Adipocyte (in vitro differentiated cells): Measurements from ENCODE around the gene DMD.
A peak's percentile ranks its signal among the peaks of the same experiment; 100 is the strongest.

Experiments used
- DNase-seq: peaks from one replicate; pipeline ENCODE4 v3.0.0-alpha.2; 2015; ENCODE audit warnings: low read depth
- H3K27me3 ChIP-seq: replicated peaks from 2 replicates; pipeline ENCODE4 v1.7.0; 2013; ENCODE audit warnings: mild to moderate bottlenecking, low read length, moderate library complexity; ENCODE audit not compliant: control insufficient read depth, insufficient read depth
- H3K36me3 ChIP-seq: 2 replicates; pipeline ENCODE4 v1.7.0; 2013; ENCODE audit warnings: low read length, mild to moderate bottlenecking, moderate library complexity; ENCODE audit not compliant: control insufficient read depth, insufficient read depth, severe bottlenecking
- H3K4me1 ChIP-seq: 2 replicates; pipeline ENCODE4 v1.7.0; 2013; ENCODE audit warnings: mild to moderate bottlenecking, low read length, moderate library complexity; ENCODE audit not compliant: control insufficient read depth, insufficient read depth
- H3K4me3 ChIP-seq: 2 replicates; pipeline ENCODE4 v1.7.0; 2013; ENCODE audit warnings: mild to moderate bottlenecking, low read length, moderate library complexity
- H3K9ac ChIP-seq: 2 replicates; pipeline ENCODE4 v1.7.0; 2013; ENCODE audit warnings: mild to moderate bottlenecking, low read length, moderate library complexity
- H3K9me3 ChIP-seq: 2 replicates; pipeline ENCODE4 v1.7.0; 2013; ENCODE audit warnings: mild to moderate bottlenecking, low read length, moderate library complexity; ENCODE audit not compliant: control insufficient read depth

Gene DMD

DNA sequence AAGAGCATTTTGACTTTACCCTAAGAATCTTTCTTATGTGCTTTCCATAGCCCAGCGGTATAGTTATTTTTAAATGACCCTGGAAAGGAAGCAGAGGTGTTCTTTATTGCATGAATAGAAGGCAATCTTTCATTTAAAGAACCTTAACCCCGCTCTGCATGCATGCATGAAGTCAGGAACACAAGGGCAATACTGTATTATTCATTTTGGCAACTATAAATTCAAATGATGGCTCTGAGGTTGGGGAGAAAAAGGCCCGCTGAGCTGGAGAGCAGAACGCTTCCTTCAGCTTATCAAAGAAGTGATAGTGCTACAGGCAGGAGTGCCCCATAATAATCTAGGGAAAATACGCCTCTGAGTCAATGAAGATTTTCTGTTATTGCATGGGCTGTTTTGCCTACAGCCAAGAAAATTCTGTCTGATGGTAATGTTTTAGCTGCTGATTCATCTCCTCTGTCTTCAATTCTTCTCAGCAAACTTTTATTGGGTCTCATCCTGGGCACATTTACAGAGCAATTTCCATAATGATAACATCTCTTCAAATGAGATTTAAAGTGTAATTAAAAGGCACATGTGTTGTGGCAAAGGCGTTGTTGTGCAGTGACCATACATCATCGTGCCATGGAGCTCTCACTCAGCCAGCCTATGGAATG, 1687.3 kb downstream of the DMD start:
- Histone ChIP-seq H3K9me3 (no peaks in the 10 kb centered on the region), H3K27me3 (peaks cover 3% of the 10 kb centered on the region), H3K4me1 (no peaks in the 10 kb centered on the region), H3K4me3 (no peak overlapping the region), H3K36me3 (no peaks in the 10 kb centered on the region), H3K9ac (no peak overlapping the region)
- DNase-seq: no peak

DNA sequence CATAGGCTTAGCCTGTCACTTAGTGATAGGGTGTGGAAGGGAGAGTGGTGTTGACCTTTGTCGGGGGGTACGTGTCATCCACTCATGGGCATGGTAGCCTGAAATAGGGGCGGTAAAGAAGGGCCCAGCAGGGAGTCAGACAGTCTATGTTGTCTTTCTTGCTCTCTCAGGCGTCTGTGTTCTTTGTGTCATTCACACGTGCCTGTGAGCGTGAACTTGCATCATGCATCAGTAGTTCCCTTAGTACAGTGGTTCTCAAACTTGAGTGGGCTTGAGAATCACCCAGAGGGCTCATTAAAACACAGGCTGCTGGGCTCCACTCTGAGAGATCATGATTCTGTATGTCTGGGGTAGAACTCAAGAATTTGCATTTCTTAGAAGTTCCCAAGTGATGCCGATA, 1688.6 kb downstream of the DMD start:
- Histone ChIP-seq H3K9me3 (no peaks in the 10 kb centered on the region), H3K4me3 (no peak overlapping the region), H3K9ac (no peak overlapping the region), H3K4me1 (no peaks in the 10 kb centered on the region), H3K27me3 (peaks cover 3% of the 10 kb centered on the region), H3K36me3 (no peaks in the 10 kb centered on the region)
- no peak for DNase-seq

DNA sequence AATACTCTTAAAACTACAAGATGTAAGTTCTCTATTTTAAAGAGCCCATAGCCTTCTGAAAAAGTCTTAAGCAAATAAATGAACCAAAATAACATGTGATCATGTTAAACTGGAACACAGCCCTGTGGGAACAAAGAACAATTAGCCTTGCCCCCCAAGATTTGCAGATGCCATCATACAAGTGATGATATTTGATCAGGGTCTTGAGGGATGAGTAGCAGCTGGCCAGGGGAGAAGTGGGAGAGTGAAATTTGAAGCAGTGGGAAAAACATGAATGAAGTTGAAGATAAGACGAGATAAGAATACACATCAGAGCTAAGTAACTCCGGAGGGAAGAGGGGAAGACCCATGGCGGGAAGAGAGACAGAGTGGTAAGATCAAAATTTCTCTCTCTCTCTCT, 1689.4 kb downstream of the DMD start:
- Histone ChIP-seq H3K4me1 (no peaks in the 10 kb centered on the region), H3K36me3 (no peaks in the 10 kb centered on the region), H3K4me3 (no peak overlapping the region), H3K27me3 (no peaks in the 10 kb centered on the region), H3K9me3 (no peaks in the 10 kb centered on the region), H3K9ac (no peak overlapping the region)
- DNase-seq: no peak

DNA sequence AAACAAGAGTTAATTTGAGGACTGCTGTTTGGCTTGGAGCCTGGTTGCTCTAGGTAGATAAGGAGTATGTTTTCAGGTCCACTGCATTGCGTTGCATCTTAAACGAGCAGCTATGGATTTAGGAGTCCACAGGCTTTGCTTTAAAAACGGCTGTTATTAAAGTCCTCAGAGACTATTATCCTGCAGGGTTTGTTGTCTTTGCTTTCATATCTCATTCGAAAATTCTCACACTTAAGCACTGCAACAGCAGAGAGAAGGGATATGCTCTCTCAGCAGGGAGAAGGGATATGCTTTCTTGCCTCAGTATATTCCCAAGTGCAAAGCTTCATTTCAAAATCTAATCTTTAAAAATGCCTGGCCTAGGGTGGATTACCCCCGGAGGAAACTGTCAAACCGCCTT, 1694.8 kb downstream of the DMD start:
- no peaks in the 10 kb centered on the region for H3K36me3 ChIP-seq
- H3K27me3 ChIP-seq: no peaks in the 10 kb centered on the region
- H3K9me3 ChIP-seq: no peaks in the 10 kb centered on the region
- H3K9ac ChIP-seq: no peak overlapping the region
- H3K4me1 ChIP-seq: no peaks in the 10 kb centered on the region
- DNase-seq: no peak
- H3K4me3 ChIP-seq: no peak overlapping the region

DNA sequence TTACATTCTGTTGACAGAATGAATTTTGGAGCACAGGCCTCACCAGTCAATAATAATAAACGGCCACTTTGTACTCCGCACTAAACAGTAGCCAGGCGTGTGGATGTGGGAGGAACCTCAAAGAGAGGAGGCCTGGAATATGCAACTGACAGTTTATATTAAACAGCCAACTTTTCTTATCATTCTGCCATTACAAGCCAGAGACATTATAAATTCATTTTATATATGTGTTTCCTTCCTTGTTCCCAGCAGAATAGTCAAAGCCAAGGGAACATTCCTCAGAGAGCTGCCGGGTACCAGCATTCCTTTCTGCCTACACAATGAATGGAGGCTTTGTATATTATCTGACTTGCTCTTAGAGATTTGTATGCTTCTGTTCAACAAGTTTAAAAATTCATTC, 1703.0 kb downstream of the DMD start:
- Histone ChIP-seq H3K36me3 (no peaks in the 10 kb centered on the region), H3K9ac (no peak overlapping the region), H3K27me3 (peaks cover 3% of the 10 kb centered on the region), H3K4me3 (no peak overlapping the region), H3K9me3 (no peaks in the 10 kb centered on the region), H3K4me1 (peaks cover 6% of the 10 kb centered on the region)
- DNase-seq: peak; percentile 62

DNA sequence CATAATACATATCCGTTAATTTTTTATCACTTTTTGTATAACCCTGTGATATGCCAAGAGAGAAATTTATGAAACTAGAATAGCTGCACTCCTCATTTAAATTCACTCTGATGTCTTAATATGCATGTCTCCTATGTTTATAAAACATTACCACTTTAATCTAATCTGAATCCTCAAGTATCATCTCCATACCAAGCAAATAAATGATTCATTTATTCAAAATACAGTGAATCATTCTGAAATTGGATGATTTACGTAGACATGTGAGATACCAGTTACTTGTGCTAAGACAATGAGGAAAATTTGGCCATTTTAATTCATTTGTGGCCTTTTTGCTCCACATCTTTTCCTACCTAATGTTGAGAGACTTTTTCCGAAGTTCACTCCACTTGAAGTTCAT, 1704.4 kb downstream of the DMD start:
- peaks cover 3% of the 10 kb centered on the region for H3K27me3 ChIP-seq
- no peak overlapping the region for H3K9ac ChIP-seq
- no peak overlapping the region for H3K4me3 ChIP-seq
- H3K4me1 ChIP-seq: peaks cover 6% of the 10 kb centered on the region
- no peaks in the 10 kb centered on the region for H3K36me3 ChIP-seq
- no peak for DNase-seq
- H3K9me3 ChIP-seq: no peaks in the 10 kb centered on the region

DNA sequence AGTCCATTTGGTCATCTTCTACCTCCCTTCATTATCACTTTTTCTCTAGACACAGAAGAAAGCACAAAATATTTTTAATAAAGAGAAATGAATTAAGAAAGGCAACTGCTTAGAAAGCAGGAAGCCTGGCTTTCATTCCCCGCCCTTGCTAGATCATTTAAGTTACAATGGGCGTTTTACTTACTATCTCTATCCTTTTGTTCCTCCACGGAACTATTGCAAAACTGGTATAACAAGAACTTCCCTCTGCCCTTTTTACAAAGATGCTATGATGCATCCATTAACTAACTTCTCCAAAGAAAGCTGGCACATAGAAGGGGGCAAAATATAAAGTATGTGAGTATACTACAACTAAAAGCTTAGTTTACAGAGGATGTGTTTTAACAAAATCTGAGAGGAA, 1705.0 kb downstream of the DMD start:
- peaks cover 6% of the 10 kb centered on the region for H3K4me1 ChIP-seq
- no peak for DNase-seq
- H3K9me3 ChIP-seq: no peaks in the 10 kb centered on the region
- H3K27me3 ChIP-seq: peaks cover 3% of the 10 kb centered on the region
- no peaks in the 10 kb centered on the region for H3K36me3 ChIP-seq
- no peak overlapping the region for H3K4me3 ChIP-seq
- H3K9ac ChIP-seq: no peak overlapping the region

DNA sequence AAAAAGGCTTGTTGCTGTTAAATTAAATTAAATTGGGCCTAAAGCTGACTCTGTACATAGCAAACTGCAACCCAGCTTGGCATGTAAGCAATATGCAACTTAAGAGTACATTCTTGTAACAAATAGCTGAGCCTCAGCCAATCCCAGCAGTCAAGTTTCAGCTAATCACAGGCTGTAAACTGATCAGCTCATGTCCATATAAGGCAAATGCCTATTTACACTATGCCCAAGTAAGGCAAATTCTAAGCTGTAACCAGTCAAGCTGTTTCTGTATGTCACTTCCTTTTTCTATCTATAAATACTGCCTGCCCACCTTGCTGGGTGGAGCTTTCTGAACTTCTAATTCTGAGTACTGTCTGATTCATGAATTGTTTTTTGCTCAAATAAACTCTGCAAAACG, 1710.4 kb downstream of the DMD start:
- H3K36me3 ChIP-seq: no peaks in the 10 kb centered on the region
- H3K9ac ChIP-seq: no peak overlapping the region
- no peak overlapping the region for H3K4me3 ChIP-seq
- DNase-seq: peak; percentile 34
- H3K27me3 ChIP-seq: no peaks in the 10 kb centered on the region
- peaks cover 4% of the 10 kb centered on the region for H3K4me1 ChIP-seq
- no peaks in the 10 kb centered on the region for H3K9me3 ChIP-seq

DNA sequence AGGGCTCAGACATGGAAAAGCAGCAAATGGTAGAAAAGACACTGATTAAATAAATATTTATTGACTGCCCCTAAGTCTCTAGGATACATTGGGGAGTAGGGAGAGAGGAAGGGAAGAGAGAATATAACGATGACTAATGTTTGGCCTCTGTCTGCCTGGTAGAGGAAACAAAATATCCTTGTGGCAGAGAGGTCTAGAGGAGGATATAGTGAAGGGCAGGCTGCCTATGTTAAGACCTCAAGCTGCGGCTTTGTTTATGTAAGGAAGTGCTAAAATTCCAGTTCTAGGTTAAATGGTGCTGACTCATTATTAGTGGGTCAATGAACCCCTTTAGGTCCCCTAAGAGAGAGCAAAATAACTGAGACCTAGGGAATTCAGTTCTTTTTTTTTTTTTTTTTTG, 1712.2 kb downstream of the DMD start:
- H3K36me3 ChIP-seq: no peaks in the 10 kb centered on the region
- H3K4me1 ChIP-seq: peaks cover 4% of the 10 kb centered on the region
- H3K9ac ChIP-seq: no peak overlapping the region
- no peaks in the 10 kb centered on the region for H3K27me3 ChIP-seq
- DNase-seq: peak; percentile 12
- H3K4me3 ChIP-seq: no peak overlapping the region
- H3K9me3 ChIP-seq: no peaks in the 10 kb centered on the region

DNA sequence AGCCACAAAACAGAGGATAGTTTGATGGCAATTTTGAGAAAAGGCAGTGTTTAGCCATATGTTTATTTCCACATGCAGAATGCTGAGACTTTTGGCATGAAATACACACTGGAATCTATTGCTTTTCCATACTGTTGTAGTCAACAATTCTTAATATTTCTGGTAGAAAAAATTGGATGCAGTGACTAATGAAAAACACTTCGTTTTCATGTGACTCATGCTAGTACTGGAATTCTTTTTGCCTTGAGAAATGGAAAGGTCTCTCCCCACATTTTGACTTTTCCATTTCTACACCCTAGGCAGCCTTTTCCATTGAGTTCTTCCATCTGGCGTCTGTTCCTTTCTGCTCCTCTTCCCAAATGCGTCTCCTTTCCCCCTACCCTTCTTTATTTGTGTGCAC, 1714.3 kb downstream of the DMD start:
- Histone ChIP-seq H3K4me1 (peaks cover 4% of the 10 kb centered on the region), H3K27me3 (no peaks in the 10 kb centered on the region), H3K9ac (no peak overlapping the region), H3K9me3 (no peaks in the 10 kb centered on the region), H3K4me3 (no peak overlapping the region), H3K36me3 (no peaks in the 10 kb centered on the region)
- DNase-seq: peak; percentile 42

DNA sequence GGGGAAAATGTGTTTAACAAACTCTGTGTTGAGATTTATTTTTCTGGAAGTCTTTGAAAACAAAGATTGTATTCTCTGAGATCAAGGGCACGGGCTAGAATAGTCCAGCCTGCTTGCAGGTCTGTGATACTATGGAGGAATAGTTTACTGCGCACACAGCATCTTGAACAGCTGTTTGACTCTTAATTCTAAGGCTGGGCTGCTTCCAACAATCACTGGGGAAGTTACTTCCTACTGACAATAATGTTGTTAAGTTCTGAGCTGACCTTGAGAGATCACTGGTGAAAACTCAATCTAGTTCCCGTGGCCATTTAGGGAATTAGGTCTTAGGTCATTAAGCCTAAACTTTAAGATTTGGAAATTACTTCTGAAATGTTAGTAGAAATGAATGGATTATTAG, 1723.4 kb downstream of the DMD start:
- Histone ChIP-seq H3K4me3 (no peak overlapping the region), H3K36me3 (no peaks in the 10 kb centered on the region), H3K4me1 (no peaks in the 10 kb centered on the region), H3K27me3 (no peaks in the 10 kb centered on the region), H3K9ac (no peak overlapping the region), H3K9me3 (no peaks in the 10 kb centered on the region)
- DNase-seq: no peak

DNA sequence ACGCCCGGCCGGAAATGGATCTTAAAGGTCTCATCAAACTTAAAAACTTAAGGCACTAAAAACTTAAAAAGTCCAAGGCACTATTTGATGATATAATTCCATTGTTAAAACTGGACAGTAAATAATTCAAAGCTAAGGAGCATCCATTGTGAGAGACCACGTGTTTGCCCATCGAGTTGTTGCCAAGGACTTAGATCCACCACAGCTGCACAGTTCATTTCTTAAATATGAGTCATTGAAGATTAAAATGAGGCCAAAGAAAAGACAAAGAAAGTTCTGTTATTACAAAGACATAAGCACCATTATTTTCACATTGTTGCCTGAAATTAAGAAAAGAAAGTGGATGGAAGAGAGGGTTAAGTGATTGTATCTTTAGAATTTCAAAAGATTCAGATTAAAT, 1728.0 kb downstream of the DMD start:
- H3K4me1 ChIP-seq: no peaks in the 10 kb centered on the region
- H3K36me3 ChIP-seq: no peaks in the 10 kb centered on the region
- H3K9ac ChIP-seq: no peak overlapping the region
- no peaks in the 10 kb centered on the region for H3K27me3 ChIP-seq
- H3K4me3 ChIP-seq: no peak overlapping the region
- DNase-seq: peak; percentile 58
- H3K9me3 ChIP-seq: no peaks in the 10 kb centered on the region
